BLaER1 (cell line): Measurements from ENCODE around the gene PDXK.

ENCODE experiments used
- H3K27ac ChIP-seq: shearing (Covaris generic); formaldehyde crosslinking; 2 replicates; pipeline ENCODE4 v1.8.1; 2022
- H3K27me3 ChIP-seq: shearing (Covaris generic); formaldehyde crosslinking; 2 replicates; pipeline ENCODE4 v1.8.1; 2022
- H3K36me3 ChIP-seq: shearing (Covaris generic); formaldehyde crosslinking; 2 replicates; pipeline ENCODE4 v1.8.1; 2022
- H3K4me1 ChIP-seq: shearing (Covaris generic); formaldehyde crosslinking; 2 replicates; pipeline ENCODE4 v1.8.1; 2022
- H3K4me2 ChIP-seq: shearing (Covaris generic); formaldehyde crosslinking; 2 replicates; pipeline ENCODE4 v1.8.1; 2022
- H3K4me3 ChIP-seq: shearing (Covaris generic); formaldehyde crosslinking; 2 replicates; pipeline ENCODE4 v1.8.1; 2022
- H3K9ac ChIP-seq: shearing (Covaris generic); formaldehyde crosslinking; 2 replicates; pipeline ENCODE4 v1.8.1; 2022
- H3K9me3 ChIP-seq: shearing (Covaris generic); formaldehyde crosslinking; 2 replicates; pipeline ENCODE4 v1.8.1; 2022
- H4K20me1 ChIP-seq: shearing (Covaris generic); formaldehyde crosslinking; 2 replicates; pipeline ENCODE4 v1.8.1; 2022
- Cebpa-rat ChIP-seq: shearing (Covaris generic); IDR thresholded peaks from 2 replicates; pipeline ENCODE4 v1.8.1; 2022

The PDXK gene

DNA sequence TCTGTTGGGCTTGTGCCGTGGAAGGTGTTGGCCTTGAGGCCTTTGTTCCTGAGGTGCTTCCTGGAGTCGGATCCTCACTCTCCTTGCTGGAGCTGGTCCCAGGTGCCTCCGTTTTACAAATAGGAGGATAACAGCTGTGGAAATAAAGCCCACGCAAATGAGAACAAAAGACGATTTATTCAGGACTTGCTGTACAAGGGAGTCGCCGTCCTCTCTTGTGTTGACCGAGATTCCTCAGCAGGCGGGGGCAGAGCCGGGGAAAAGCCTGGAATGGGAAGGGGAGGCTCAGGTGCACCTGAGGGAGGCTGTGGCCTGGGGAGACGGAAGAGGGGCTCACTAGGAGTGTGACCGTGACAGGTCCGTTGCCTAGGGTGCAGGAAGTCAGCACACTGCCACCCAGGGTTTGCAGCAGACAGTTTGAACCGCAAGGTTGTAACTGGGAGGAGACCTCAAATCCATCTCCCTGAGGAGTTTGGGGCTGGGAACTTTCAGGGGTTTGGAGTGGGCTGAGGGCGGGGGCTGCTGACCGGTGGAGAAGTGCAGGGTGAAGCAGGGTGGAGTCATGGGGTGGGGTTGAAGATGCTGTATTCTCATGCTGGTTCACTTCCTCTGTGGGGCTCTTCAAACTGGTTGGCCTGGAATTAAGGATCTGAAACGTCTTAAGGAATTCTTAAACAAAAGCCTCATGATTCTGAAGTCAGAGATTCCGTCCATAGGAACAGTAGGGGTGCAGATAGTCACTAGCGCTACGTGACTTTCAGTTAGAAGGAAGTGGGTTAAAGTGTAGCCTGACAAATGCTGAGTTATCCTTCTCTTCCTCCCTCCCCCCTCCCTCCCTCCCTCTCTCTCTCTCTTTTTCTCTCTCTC, 59.8 kb downstream of the PDXK start:
- H3K36me3 ChIP-seq: peaks cover 9% of the 10 kb centered on the region
- H3K4me1 ChIP-seq: peaks cover 61% of the 10 kb centered on the region
- no peak overlapping the region for H3K27ac ChIP-seq
- H3K4me2 ChIP-seq: peak overlapping the region; percentile 54
- TF ChIP-seq Cebpa-rat: no peak
- H3K9me3 ChIP-seq: no peaks in the 10 kb centered on the region
- no peak overlapping the region for H3K4me3 ChIP-seq
- peaks cover 22% of the 10 kb centered on the region for H4K20me1 ChIP-seq
- H3K9ac ChIP-seq: no peak overlapping the region
- H3K27me3 ChIP-seq: no peaks in the 10 kb centered on the region

GRCh38 chr21:43779660-43780059, 60.7 kb downstream of the PDXK start:
- peaks cover 55% of the 10 kb centered on the region for H3K4me1 ChIP-seq
- no peak overlapping the region for H3K27ac ChIP-seq
- TF ChIP-seq Cebpa-rat: no peak
- H3K4me2 ChIP-seq: peak overlapping the region; percentile 54; the same call in 1 of the 2 replicates
- no peak overlapping the region for H3K9ac ChIP-seq
- no peaks in the 10 kb centered on the region for H3K9me3 ChIP-seq
- H3K4me3 ChIP-seq: no peak overlapping the region
- H3K27me3 ChIP-seq: no peaks in the 10 kb centered on the region
- H4K20me1 ChIP-seq: peaks cover 13% of the 10 kb centered on the region
- H3K36me3 ChIP-seq: no peaks in the 10 kb centered on the region; the same call in 1 of the 2 replicates

GRCh38 chr21:43781846-43782245, 62.9 kb downstream of the PDXK start:
- no peaks in the 10 kb centered on the region for H3K27me3 ChIP-seq
- peaks cover 44% of the 10 kb centered on the region for H3K4me1 ChIP-seq
- no peak overlapping the region for H3K9ac ChIP-seq
- no peaks in the 10 kb centered on the region for H3K36me3 ChIP-seq
- H3K27ac ChIP-seq: no peak overlapping the region
- no peak for TF ChIP-seq Cebpa-rat
- no peaks in the 10 kb centered on the region for H3K9me3 ChIP-seq
- no peak overlapping the region for H3K4me2 ChIP-seq
- H4K20me1 ChIP-seq: no peaks in the 10 kb centered on the region
- no peak overlapping the region for H3K4me3 ChIP-seq

- H3K27ac ChIP-seq: no peak overlapping the region
- no peak overlapping the region for H3K9ac ChIP-seq
- no peaks in the 10 kb centered on the region for H3K9me3 ChIP-seq
- H3K36me3 ChIP-seq: no peaks in the 10 kb centered on the region
- H3K27me3 ChIP-seq: no peaks in the 10 kb centered on the region
- H4K20me1 ChIP-seq: no peaks in the 10 kb centered on the region
- peak overlapping the region; percentile 74 for H3K4me2 ChIP-seq
- no peak for TF ChIP-seq Cebpa-rat
- peaks cover 40% of the 10 kb centered on the region for H3K4me1 ChIP-seq
- H3K4me3 ChIP-seq: no peak overlapping the region
These were observed 63.6 kb downstream of the PDXK start for GRCh38 chr21:43782431-43783097.

DNA sequence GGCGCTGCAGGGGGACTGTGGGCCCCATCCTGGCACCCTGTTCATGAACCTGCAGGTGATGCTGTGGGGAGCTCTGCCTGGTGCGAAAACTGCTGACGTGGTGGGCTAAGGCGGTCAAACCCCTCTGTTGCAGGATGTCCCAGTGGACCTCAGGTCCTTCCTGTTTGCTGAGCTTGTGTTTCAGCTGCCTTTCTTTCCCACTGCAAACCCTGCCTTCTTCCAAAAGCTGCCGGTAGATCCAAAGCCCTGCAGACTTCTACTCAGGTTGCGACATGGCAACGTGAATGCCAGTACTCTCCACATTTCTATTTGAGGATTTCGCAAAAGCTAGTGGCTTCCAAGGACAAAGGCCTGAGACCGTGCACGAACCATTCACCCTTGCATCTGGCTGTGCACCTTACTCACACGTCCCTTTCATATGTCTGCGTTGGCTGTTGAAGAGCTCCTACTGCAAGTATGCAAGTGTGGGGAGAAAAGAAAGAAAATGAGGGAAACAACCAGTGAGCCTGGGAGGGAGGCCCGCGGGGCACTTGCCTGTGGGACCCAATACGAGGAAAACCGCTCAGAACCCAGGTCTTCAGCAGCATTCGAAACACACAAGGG, 64.3 kb downstream of the PDXK start:
- Histone ChIP-seq H3K4me3 (no peak overlapping the region), H3K9ac (no peak overlapping the region), H3K4me2 (peak overlapping the region; percentile 74), H3K36me3 (no peaks in the 10 kb centered on the region), H4K20me1 (no peaks in the 10 kb centered on the region), H3K4me1 (peaks cover 37% of the 10 kb centered on the region), H3K27me3 (no peaks in the 10 kb centered on the region), H3K27ac (no peak overlapping the region), H3K9me3 (no peaks in the 10 kb centered on the region)
- no peak for TF ChIP-seq Cebpa-rat

GRCh38 chr21:43785134-43785533, 66.2 kb downstream of the PDXK start:
- Histone ChIP-seq H3K9me3 (no peaks in the 10 kb centered on the region), H3K27me3 (no peaks in the 10 kb centered on the region), H3K4me3 (no peak overlapping the region), H3K27ac (no peak overlapping the region), H3K4me1 (peaks cover 28% of the 10 kb centered on the region), H3K9ac (no peak overlapping the region), H3K4me2 (no peak overlapping the region), H4K20me1 (peaks cover 6% of the 10 kb centered on the region; the same call in 1 of the 2 replicates), H3K36me3 (no peaks in the 10 kb centered on the region)
- no peak for TF ChIP-seq Cebpa-rat

- Histone ChIP-seq H3K27ac (no peak overlapping the region), H3K27me3 (no peaks in the 10 kb centered on the region), H3K9ac (no peak overlapping the region), H3K4me3 (no peak overlapping the region), H4K20me1 (peaks cover 18% of the 10 kb centered on the region), H3K9me3 (no peaks in the 10 kb centered on the region), H3K4me1 (peaks cover 40% of the 10 kb centered on the region), H3K4me2 (no peak overlapping the region), H3K36me3 (peaks cover 5% of the 10 kb centered on the region)
- no peak for TF ChIP-seq Cebpa-rat
These were observed 67.4 kb downstream of the PDXK start for GRCh38 chr21:43786300-43786806.

DNA sequence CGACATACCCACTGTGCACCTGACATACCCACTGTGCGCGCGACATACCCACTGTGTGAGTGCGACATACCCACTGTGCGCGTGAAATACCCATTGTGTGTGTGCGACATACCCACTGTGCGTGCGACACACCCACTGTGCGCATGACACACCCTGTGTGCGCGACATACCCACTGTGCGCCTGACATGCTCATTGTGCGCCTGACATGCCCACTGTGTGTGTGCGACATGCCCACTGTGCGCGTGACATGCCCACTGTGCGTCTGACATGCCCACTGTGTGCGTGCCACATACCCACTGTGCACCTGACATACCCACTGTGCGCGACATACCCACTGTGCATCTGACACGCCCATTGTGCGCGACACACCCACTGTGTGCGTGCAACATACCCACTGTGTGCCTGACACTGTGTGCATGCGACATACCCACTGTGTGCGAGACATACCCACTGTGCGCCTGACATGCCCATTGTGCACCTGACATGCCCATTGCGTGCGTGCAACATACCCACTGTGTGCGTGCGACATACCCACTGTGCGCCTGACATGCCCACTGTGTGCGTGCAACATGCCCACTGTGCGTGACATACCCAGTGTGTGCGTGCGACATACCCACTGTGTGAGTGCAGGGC, 68.0 kb downstream of the PDXK start:
- H3K27me3 ChIP-seq: no peaks in the 10 kb centered on the region
- peaks cover 24% of the 10 kb centered on the region for H4K20me1 ChIP-seq
- H3K4me3 ChIP-seq: no peak overlapping the region
- no peak overlapping the region for H3K27ac ChIP-seq
- TF ChIP-seq Cebpa-rat: no peak
- H3K36me3 ChIP-seq: peaks cover 11% of the 10 kb centered on the region
- H3K4me1 ChIP-seq: peaks cover 46% of the 10 kb centered on the region
- H3K9ac ChIP-seq: no peak overlapping the region
- no peak overlapping the region for H3K4me2 ChIP-seq
- no peaks in the 10 kb centered on the region for H3K9me3 ChIP-seq

- H3K27me3 ChIP-seq: no peaks in the 10 kb centered on the region
- H3K9ac ChIP-seq: peak within 1 kb of the TSS; percentile 93
- H3K4me2 ChIP-seq: peak within 1 kb of the TSS; percentile 95
- peaks cover 36% of the 10 kb centered on the region for H3K36me3 ChIP-seq
- H4K20me1 ChIP-seq: peaks cover 49% of the 10 kb centered on the region
- H3K4me1 ChIP-seq: peaks cover 41% of the 10 kb centered on the region
- no peak for TF ChIP-seq Cebpa-rat
- peak within 1 kb of the TSS; percentile 99 for H3K4me3 ChIP-seq
- H3K9me3 ChIP-seq: no peaks in the 10 kb centered on the region
- peak within 1 kb of the TSS; percentile 92 for H3K27ac ChIP-seq
These were observed 70.5 kb downstream of the PDXK start, which contains the start of gene RRP1 for GRCh38 chr21:43789276-43790009. Gene RRP1 (plus strand): TSS chr21:43789577. CDS start chr21:43789630, 53 bp downstream.
